HepG2 (cell line): Measurements from ENCODE around the gene FAM174C. TPM values are rescaled to one million over a fixed set of nuclear protein-coding genes. Genes with fewer than 3 reads are reported as not detected.

ENCODE experiments used
- ARNT2 ChIP-seq: sonication (generic); formaldehyde crosslinking; IDR thresholded peaks from 2 replicates; pipeline ENCODE4 v1.8.0; 2022; ENCODE audit warnings: mild to moderate bottlenecking, low read depth, missing genetic modification reagents, moderate library complexity
- ISX ChIP-seq: sonication (generic); formaldehyde crosslinking; conservative IDR thresholded peaks from 2 replicates; pipeline ENCODE4 v1.5.0; 2020; ENCODE audit warnings: missing genetic modification reagents
- MED1 ChIP-seq: sonication (generic); formaldehyde crosslinking; IDR thresholded peaks from 2 replicates; pipeline ENCODE4 v1.4.0; 2020; ENCODE audit warnings: missing genetic modification reagents
- SMYD3 ChIP-seq: sonication (generic); formaldehyde crosslinking; IDR thresholded peaks from 2 replicates; pipeline ENCODE4 v1.8.1; 2023; ENCODE audit warnings: mild to moderate bottlenecking, missing genetic modification reagents
- SPEN ChIP-seq: sonication (generic); formaldehyde crosslinking; IDR thresholded peaks from 2 replicates; pipeline ENCODE4 v1.5.1; 2020; ENCODE audit warnings: low read depth, mild to moderate bottlenecking, missing genetic modification reagents
- U2AF1 ChIP-seq: fragments of 200-400 bp; formaldehyde crosslinking; optimal IDR thresholded peaks from 2 replicates; pipeline ENCODE3; 2017; ENCODE audit warnings: mild to moderate bottlenecking, low read depth, low read length
- ZBTB40 ChIP-seq, 2 experiments: fragments of 450-650 bp in 1 of 2; sonication (generic) in 1 of 2; formaldehyde crosslinking in 1 of 2; IDR thresholded peaks; 2 replicates each; pipeline versions ENCODE4 v1.6.1 to v1.8.0; 2016 to 2022; ENCODE audit warnings: antibody characterized with exemption in 1 of 2, mild to moderate bottlenecking in 1 of 2, missing genetic modification reagents in 1 of 2
- ZFP90 ChIP-seq: sonication (generic); formaldehyde crosslinking; IDR thresholded peaks from 2 replicates; pipeline ENCODE4 v1.8.0; 2022; ENCODE audit warnings: missing genetic modification reagents, mild to moderate bottlenecking, inconsistent platforms, borderline replicate concordance
- ZNF121 ChIP-seq: sonication (generic); formaldehyde crosslinking; IDR thresholded peaks from 2 replicates; pipeline ENCODE4 v1.5.0; 2020; ENCODE audit warnings: mild to moderate bottlenecking, missing genetic modification reagents
- ZNF343 ChIP-seq: sonication (generic); formaldehyde crosslinking; IDR thresholded peaks from 2 replicates; pipeline ENCODE4 v1.4.0; 2020; ENCODE audit warnings: mild to moderate bottlenecking, missing genetic modification reagents
- ZNF430 ChIP-seq: sonication (generic); formaldehyde crosslinking; IDR thresholded peaks from 2 replicates; pipeline ENCODE4 v1.9.0; 2021; ENCODE audit warnings: mild to moderate bottlenecking, missing genetic modification reagents
- ZNF431 ChIP-seq: sonication (generic); formaldehyde crosslinking; IDR thresholded peaks from 2 replicates; pipeline ENCODE4 v1.9.0; 2022; ENCODE audit warnings: missing genetic modification reagents, low read depth, mild to moderate bottlenecking, borderline replicate concordance
- ZNF607 ChIP-seq: sonication (generic); formaldehyde crosslinking; IDR thresholded peaks from 2 replicates; pipeline ENCODE4 v1.5.1; 2020; ENCODE audit warnings: missing genetic modification reagents, mild to moderate bottlenecking, borderline replicate concordance
- ZNF780A ChIP-seq: sonication (generic); formaldehyde crosslinking; IDR thresholded peaks from 2 replicates; pipeline ENCODE4 v1.8.0; 2022; ENCODE audit warnings: mild to moderate bottlenecking, missing genetic modification reagents, moderate library complexity
- ZSCAN31 ChIP-seq: sonication (generic); formaldehyde crosslinking; IDR thresholded peaks from 2 replicates; pipeline ENCODE4 v1.5.0; 2020; ENCODE audit warnings: low read depth, mild to moderate bottlenecking, missing genetic modification reagents
- polyA plus RNA-seq, 8 experiments: library from polyadenylated mRNA; depleted of rRNA in 3 of 8; stranded (reverse) in 7 of 8; unstranded in 1 of 8; fragments of >200 nt; fragmentation: Illumina TruSeq in 4 of 8; extraction: Trizol in 4 of 8; gene quantifications; 2 replicates each; pipeline versions ENCODE4 v1.2.1 to v1.2.3, GENCODE V29; 2011 to 2016; ENCODE audit warnings: low read depth in 4 of 8, missing spikeins in 1 of 8, mixed read lengths in 1 of 8; ENCODE audit not compliant: insufficient read depth in 1 of 8
- total RNA-seq, 5 experiments: library from RNA; depleted of rRNA; stranded (reverse); fragments of >200 nt; fragmentation: Illumina TruSeq; extraction: Trizol; gene quantifications; 2 replicates each; pipeline ENCODE4 v1.2.3, GENCODE V29; 2016; ENCODE audit warnings: low read depth in 1 of 5

The FAM174C gene
- total and polyA plus RNA-seq, 2 of the 13 experiments (the other 11 are each of a cell fraction or from before 2014, with no cell fraction given), result 19.5 to 31.3 TPM

GRCh38 chr19:1261798-1262622 lies 13.3 kb upstream of the FAM174C start (continued):
- TF ChIP-seq SMYD3 (CRISPR knock-in tag), result no peak
- 0 out of 2 replicates have a peak, but pooled peaks have one; percentile 57 for TF ChIP-seq ZNF431 (CRISPR knock-in tag)
- TF ChIP-seq ZFP90 (CRISPR knock-in tag), result no peak
- peak; percentile 43; the same call in 1 of the 2 replicates for TF ChIP-seq ZNF430 (CRISPR knock-in tag)
- peak; percentile 40; the same call in 1 of the 2 replicates for TF ChIP-seq SPEN (CRISPR knock-in tag)
- TF ChIP-seq ZNF121 (CRISPR knock-in tag), result 0 out of 2 replicates have a peak, but pooled peaks have one; percentile 7
- TF ChIP-seq ZNF607 (CRISPR knock-in tag), result no peak
- no peak for TF ChIP-seq ARNT2 (CRISPR knock-in tag)
- TF ChIP-seq U2AF1, result no peak
- TF ChIP-seq ZSCAN31 (CRISPR knock-in tag), result no peak
- no peak for TF ChIP-seq ZNF343 (CRISPR knock-in tag)
- peak; percentile 21; the same call in 1 of the 2 replicates for TF ChIP-seq MED1 (CRISPR knock-in tag)
- no peak for TF ChIP-seq ZBTB40 (IDR thresholded peaks at IDR 0.05)
- no peak; the same call in 1 of the 2 replicates for TF ChIP-seq ZBTB40 (CRISPR knock-in tag; IDR thresholded peaks at IDR 0.05)
- TF ChIP-seq ISX (CRISPR knock-in tag), result no peak
- no peak for TF ChIP-seq ZNF780A (CRISPR knock-in tag)
